ENCODE measurements around the gene TRIM25. TPM values are rescaled to one million over a fixed set of nuclear protein-coding genes. Genes with fewer than 3 reads are reported as not detected.

Gene TRIM25
- total RNA-seq, 2 donors from 2014 or later, result 69.9 to 98.1 TPM

GRCh38 chr17:56887552-56888467 lies 26.0 kb downstream of the TRIM25 start:
- H3K9ac ChIP-seq (ENCODE audit: low read depth in 2 of 2, low read length in 2 of 2), result no peak overlapping the region
- H3K4me3 ChIP-seq, result no peak overlapping the region
- H3K27me3 ChIP-seq, result no peaks in the 10 kb centered on the region
- peak overlapping the region; percentile 49 for H3K27ac ChIP-seq
- intact Hi-C loops (cut with DNase I), result no loop called here
- no peak for DNase-seq
- TF ChIP-seq CTCF (IDR thresholded peaks at IDR 0.05), result no peak
- peaks cover 21% of the 10 kb centered on the region for H3K36me3 ChIP-seq
- no peaks in the 10 kb centered on the region for H3K9me3 ChIP-seq
- no peaks in the 10 kb centered on the region for H3K4me1 ChIP-seq

DNA sequence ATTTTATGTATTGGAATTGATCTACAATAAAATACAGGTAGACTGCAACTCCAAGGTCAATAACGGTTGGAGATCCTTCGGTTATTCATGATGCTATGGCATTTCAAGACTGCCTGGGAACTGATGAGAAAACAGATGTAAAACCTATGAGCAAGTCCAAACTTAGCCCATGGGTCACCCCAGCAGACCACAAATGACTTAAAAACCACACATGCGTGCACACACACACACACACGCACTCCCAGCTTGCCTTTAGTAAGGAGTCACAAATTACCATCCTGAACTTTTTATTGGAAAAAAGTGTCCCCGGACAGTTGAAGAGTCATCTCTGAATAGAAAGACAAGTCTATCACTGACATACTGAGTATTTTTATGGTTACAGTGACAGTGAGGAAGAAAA lies 26.7 kb downstream of the TRIM25 start:
- H3K9ac ChIP-seq (ENCODE audit: low read depth in 2 of 2, low read length in 2 of 2), result no peak overlapping the region
- DNase-seq, result no peak
- H3K36me3 ChIP-seq, result peaks cover 14% of the 10 kb centered on the region
- no peak overlapping the region for H3K4me3 ChIP-seq
- H3K27ac ChIP-seq, result peak overlapping the region; percentile 80
- no peaks in the 10 kb centered on the region for H3K4me1 ChIP-seq
- TF ChIP-seq CTCF (IDR thresholded peaks at IDR 0.05), result no peak
- intact Hi-C loops (cut with DNase I), result no loop called here
- no peaks in the 10 kb centered on the region for H3K27me3 ChIP-seq
- no peaks in the 10 kb centered on the region for H3K9me3 ChIP-seq

- TF ChIP-seq CTCF (IDR thresholded peaks at IDR 0.05), result no peak
- Histone ChIP-seq H3K9ac (ENCODE audit: low read depth in 2 of 2, low read length in 2 of 2) (no peak overlapping the region), H3K36me3 (peaks cover 8% of the 10 kb centered on the region), H3K4me3 (no peak overlapping the region), H3K27me3 (no peaks in the 10 kb centered on the region), H3K27ac (peak overlapping the region; percentile 80), H3K4me1 (no peaks in the 10 kb centered on the region), H3K9me3 (no peaks in the 10 kb centered on the region)
- peak; percentile 79 for DNase-seq
- intact Hi-C loops (cut with DNase I), result no loop called here
Measured at GRCh38 chr17:56886288-56886731, 27.5 kb downstream of the TRIM25 start.

DNA sequence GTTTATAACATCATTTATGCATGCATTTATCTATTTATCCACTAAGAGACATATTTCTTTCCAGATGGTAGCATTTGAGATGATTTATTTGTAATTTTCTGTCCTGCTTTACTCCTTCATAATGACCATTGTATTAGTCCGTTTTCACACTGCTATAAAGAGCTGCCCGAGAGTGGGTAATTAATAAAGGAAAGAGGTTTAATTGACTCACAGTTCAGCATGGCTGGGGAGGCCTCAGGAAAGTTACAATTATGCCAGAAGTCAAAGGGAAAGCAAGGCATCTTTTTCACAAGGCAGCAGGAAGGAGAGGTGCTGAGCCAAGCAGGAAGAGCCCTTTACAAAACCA lies 28.6 kb downstream of the TRIM25 start:
- H3K27ac ChIP-seq, result peak overlapping the region; percentile 80
- no peaks in the 10 kb centered on the region for H3K4me1 ChIP-seq
- no peak for TF ChIP-seq CTCF (IDR thresholded peaks at IDR 0.05)
- no peaks in the 10 kb centered on the region for H3K9me3 ChIP-seq
- peak overlapping the region in 1 of 2 donors; percentile 54 for H3K9ac ChIP-seq (ENCODE audit: low read depth in 2 of 2, low read length in 2 of 2)
- H3K27me3 ChIP-seq, result no peaks in the 10 kb centered on the region
- no peak for DNase-seq
- no peak overlapping the region for H3K4me3 ChIP-seq
- H3K36me3 ChIP-seq, result peaks cover under 1% of the 10 kb centered on the region
- intact Hi-C loops (cut with DNase I), result no loop called here

- Histone ChIP-seq H3K27ac (peak overlapping the region; percentile 80), H3K36me3 (no peaks in the 10 kb centered on the region), H3K27me3 (no peaks in the 10 kb centered on the region), H3K9ac (ENCODE audit: low read depth in 2 of 2, low read length in 2 of 2) (peak overlapping the region in 1 of 2 donors; percentile 54), H3K9me3 (no peaks in the 10 kb centered on the region), H3K4me3 (no peak overlapping the region), H3K4me1 (no peaks in the 10 kb centered on the region)
- DNase-seq, result peak; percentile 58
- intact Hi-C loops (cut with DNase I), result no loop called here
- TF ChIP-seq CTCF (IDR thresholded peaks at IDR 0.05), result no peak
Measured at GRCh38 chr17:56884483-56885311, 29.2 kb downstream of the TRIM25 start.

Data from colonic mucosa (tissue), 4 donors.